ENCODE data around the gene CTSH. TPM values are rescaled to one million over a fixed set of nuclear protein-coding genes. Genes with fewer than 3 reads are reported as not detected.
"Not testable (repeated sequence)": the region's sequence is repeated elsewhere in the genome, so short reads cannot be mapped to it uniquely, and the experiment has no call there.

CTSH gene
- polyA plus RNA-seq, 1 donor (not counting 4 experiments of a cell fraction or from before 2014, with no cell fraction given): 23.0 TPM

DNA sequence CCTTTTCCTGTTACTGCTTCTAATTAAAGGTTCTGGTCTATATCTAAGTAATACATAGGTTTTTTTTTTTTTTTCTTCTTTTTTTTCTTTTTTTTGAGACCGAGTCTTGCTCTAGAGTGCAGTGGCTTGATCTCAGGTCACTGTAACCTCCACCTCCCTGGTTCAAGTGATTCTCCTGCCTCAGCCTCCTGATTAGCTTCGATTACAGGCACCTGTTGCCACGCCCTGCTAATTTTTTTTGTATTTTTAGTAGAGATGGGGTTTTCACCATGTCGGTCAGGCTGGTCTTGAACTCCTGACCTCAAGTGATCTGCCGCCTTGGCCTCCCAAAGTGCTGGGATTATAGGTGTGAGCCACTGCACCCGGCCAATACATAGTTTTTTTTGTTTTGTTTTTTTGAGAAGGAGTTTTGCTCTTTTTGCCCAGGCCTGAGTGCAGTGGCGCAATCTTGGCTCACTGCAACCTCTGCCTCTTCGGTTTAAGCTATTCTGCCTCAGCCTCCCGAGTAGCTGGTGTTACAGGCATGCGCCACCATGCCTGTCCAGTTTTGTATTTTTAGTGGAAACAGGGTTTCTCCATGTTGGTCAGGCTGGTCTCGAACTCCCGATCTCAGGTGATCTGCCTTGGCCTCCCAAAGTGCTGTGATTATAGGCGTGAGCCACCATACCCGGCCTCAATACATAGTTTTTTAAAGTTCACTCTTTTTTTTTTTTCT lies 43.9 kb downstream of the CTSH start:
- FAIRE-seq; DNase-seq (ENCODE audit: low read depth, low spot score); H3K4me1 ChIP-seq (ENCODE audit: control insufficient read depth, extremely low read depth, insufficient read depth, low read length); H4K20me1 ChIP-seq (ENCODE audit: control insufficient read depth, extremely low read depth, insufficient read depth, low read length); H2AFZ ChIP-seq (ENCODE audit: control insufficient read depth, low read length); H3K9me3 ChIP-seq (ENCODE audit: control insufficient read depth, low read depth, low read length); H3K27ac ChIP-seq (ENCODE audit: control insufficient read depth, insufficient read depth, low read length); H3K9ac ChIP-seq (ENCODE audit: control insufficient read depth, extremely low read depth, insufficient read depth, low read length); H3K4me2 ChIP-seq (ENCODE audit: control insufficient read depth, extremely low read depth, insufficient read depth, low read depth, low read length); H3K9me1 ChIP-seq (ENCODE audit: control insufficient read depth, extremely low read depth, insufficient read depth, low read length); H3K27me3 ChIP-seq (ENCODE audit: control insufficient read depth, extremely low read depth, insufficient read depth, low read length); H3K4me3 ChIP-seq (ENCODE audit: control insufficient read depth in 2 of 3, extremely low read depth in 1 of 3, insufficient read depth in 2 of 3, low read depth in 1 of 3, low read length in 3 of 3); dilution Hi-C loops (cut with MboI; ENCODE audit: extremely low pct_ligation_motif_present, low sequenced_read_pairs): not testable (repeated sequence)
- peaks cover 17 to 41% of the 10 kb centered on the region in 2 experiments for H3K36me3 ChIP-seq (ENCODE audit: control insufficient read depth in 2 of 2, extremely low read depth in 1 of 2, insufficient read depth in 2 of 2, low read length in 2 of 2)
- H3K79me2 ChIP-seq (ENCODE audit: control insufficient read depth, insufficient read depth, low read length): peaks cover 12% of the 10 kb centered on the region

DNA sequence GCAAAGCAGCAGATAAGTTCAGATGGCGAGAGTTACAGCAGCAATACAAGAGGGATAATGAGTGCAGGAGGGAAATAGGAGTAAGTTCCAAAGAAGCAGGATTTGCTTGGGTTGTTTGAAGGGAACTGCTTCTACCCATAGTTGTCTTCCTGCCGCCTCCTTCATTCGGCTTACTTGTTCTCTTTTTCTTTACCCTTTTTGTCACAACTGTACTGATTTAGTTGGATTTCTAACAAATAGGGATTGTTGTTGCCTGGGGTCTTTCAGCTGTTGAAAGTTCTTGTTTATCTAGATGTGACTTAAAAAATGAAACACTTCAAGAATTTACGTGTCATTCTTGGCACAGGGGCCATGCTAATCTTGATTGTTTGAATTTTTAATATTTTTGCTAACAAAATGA lies 46.3 kb downstream of the CTSH start:
- Histone ChIP-seq H3K27me3 (ENCODE audit: control insufficient read depth, extremely low read depth, insufficient read depth, low read length) (no peaks in the 10 kb centered on the region), H3K36me3 (ENCODE audit: control insufficient read depth in 2 of 2, extremely low read depth in 1 of 2, insufficient read depth in 2 of 2, low read length in 2 of 2) (peaks cover 17 to 51% of the 10 kb centered on the region in 2 experiments), H3K79me2 (ENCODE audit: control insufficient read depth, insufficient read depth, low read length) (peaks cover 17% of the 10 kb centered on the region), H3K4me3 (ENCODE audit: control insufficient read depth in 2 of 3, extremely low read depth in 1 of 3, insufficient read depth in 2 of 3, low read depth in 1 of 3, low read length in 3 of 3) (no peak overlapping the region), H4K20me1 (ENCODE audit: control insufficient read depth, extremely low read depth, insufficient read depth, low read length) (no peaks in the 10 kb centered on the region), H3K4me1 (ENCODE audit: control insufficient read depth, extremely low read depth, insufficient read depth, low read length) (no peaks in the 10 kb centered on the region), H2AFZ (ENCODE audit: control insufficient read depth, low read length) (no peak overlapping the region), H3K27ac (ENCODE audit: control insufficient read depth, insufficient read depth, low read length) (no peak overlapping the region), H3K9me1 (ENCODE audit: control insufficient read depth, extremely low read depth, insufficient read depth, low read length) (no peaks in the 10 kb centered on the region), H3K9me3 (ENCODE audit: control insufficient read depth, low read depth, low read length) (no peaks in the 10 kb centered on the region), H3K9ac (ENCODE audit: control insufficient read depth, extremely low read depth, insufficient read depth, low read length) (no peak overlapping the region), H3K4me2 (ENCODE audit: control insufficient read depth, extremely low read depth, insufficient read depth, low read depth, low read length) (no peak overlapping the region)
- no peak for TF ChIP-seq EZH2 (IDR thresholded peaks at IDR 0.05; ENCODE audit: low read length)
- TF ChIP-seq, protein P1, sequence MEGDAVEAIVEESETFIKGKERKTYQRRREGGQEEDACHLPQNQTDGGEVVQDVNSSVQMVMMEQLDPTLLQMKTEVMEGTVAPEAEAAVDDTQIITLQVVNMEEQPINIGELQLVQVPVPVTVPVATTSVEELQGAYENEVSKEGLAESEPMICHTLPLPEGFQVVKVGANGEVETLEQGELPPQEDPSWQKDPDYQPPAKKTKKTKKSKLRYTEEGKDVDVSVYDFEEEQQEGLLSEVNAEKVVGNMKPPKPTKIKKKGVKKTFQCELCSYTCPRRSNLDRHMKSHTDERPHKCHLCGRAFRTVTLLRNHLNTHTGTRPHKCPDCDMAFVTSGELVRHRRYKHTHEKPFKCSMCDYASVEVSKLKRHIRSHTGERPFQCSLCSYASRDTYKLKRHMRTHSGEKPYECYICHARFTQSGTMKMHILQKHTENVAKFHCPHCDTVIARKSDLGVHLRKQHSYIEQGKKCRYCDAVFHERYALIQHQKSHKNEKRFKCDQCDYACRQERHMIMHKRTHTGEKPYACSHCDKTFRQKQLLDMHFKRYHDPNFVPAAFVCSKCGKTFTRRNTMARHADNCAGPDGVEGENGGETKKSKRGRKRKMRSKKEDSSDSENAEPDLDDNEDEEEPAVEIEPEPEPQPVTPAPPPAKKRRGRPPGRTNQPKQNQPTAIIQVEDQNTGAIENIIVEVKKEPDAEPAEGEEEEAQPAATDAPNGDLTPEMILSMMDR (optimal IDR thresholded peaks at IDR 0.05 in 1 of 3, IDR thresholded peaks at IDR 0.05 in 1 of 3, conservative IDR thresholded peaks at IDR 0.05 in 1 of 3; ENCODE audit: extremely low read depth in 1 of 3, insufficient read depth in 2 of 3, low read length in 3 of 3): no peak
- dilution Hi-C loops (cut with MboI; ENCODE audit: extremely low pct_ligation_motif_present, low sequenced_read_pairs): no loop called here
- FAIRE-seq: no peak
- no peak for DNase-seq (ENCODE audit: low read depth, low spot score)

DNA sequence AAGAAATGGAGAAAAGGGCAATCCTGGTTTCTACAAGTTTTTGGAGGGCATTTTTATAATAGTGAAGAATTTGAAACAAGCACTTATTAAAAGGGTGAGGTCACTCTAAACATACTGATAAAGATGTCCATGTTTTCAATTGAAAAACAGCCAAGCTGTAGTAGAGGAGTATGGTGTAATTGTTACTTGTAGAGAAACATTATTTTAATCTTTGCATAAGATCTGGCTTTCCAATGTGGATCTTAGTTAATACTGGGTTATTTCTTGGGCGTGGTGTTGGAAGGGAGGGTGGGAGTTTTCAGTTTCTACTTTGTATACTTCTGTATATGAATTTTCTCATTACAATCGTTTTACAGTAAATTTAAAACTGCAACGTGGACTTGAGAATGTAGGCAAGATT lies 49.4 kb downstream of the CTSH start:
- Histone ChIP-seq H3K9me1 (ENCODE audit: control insufficient read depth, extremely low read depth, insufficient read depth, low read length) (no peaks in the 10 kb centered on the region), H3K27me3 (ENCODE audit: control insufficient read depth, extremely low read depth, insufficient read depth, low read length) (no peaks in the 10 kb centered on the region), H3K4me3 (ENCODE audit: control insufficient read depth in 2 of 3, extremely low read depth in 1 of 3, insufficient read depth in 2 of 3, low read depth in 1 of 3, low read length in 3 of 3) (no peak overlapping the region), H3K9me3 (ENCODE audit: control insufficient read depth, low read depth, low read length) (no peaks in the 10 kb centered on the region), H4K20me1 (ENCODE audit: control insufficient read depth, extremely low read depth, insufficient read depth, low read length) (peaks cover 2% of the 10 kb centered on the region), H3K79me2 (ENCODE audit: control insufficient read depth, insufficient read depth, low read length) (peaks cover 36% of the 10 kb centered on the region), H2AFZ (ENCODE audit: control insufficient read depth, low read length) (no peak overlapping the region), H3K9ac (ENCODE audit: control insufficient read depth, extremely low read depth, insufficient read depth, low read length) (no peak overlapping the region), H3K36me3 (ENCODE audit: control insufficient read depth in 2 of 2, extremely low read depth in 1 of 2, insufficient read depth in 2 of 2, low read length in 2 of 2) (peaks cover 18 to 60% of the 10 kb centered on the region in 2 experiments), H3K27ac (ENCODE audit: control insufficient read depth, insufficient read depth, low read length) (no peak overlapping the region), H3K4me1 (ENCODE audit: control insufficient read depth, extremely low read depth, insufficient read depth, low read length) (no peaks in the 10 kb centered on the region), H3K4me2 (ENCODE audit: control insufficient read depth, extremely low read depth, insufficient read depth, low read depth, low read length) (no peak overlapping the region)
- dilution Hi-C loops (cut with MboI; ENCODE audit: extremely low pct_ligation_motif_present, low sequenced_read_pairs): no loop called here
- no peak for TF ChIP-seq EZH2 (IDR thresholded peaks at IDR 0.05; ENCODE audit: low read length)
- TF ChIP-seq, protein P1 (optimal IDR thresholded peaks at IDR 0.05 in 1 of 3, IDR thresholded peaks at IDR 0.05 in 1 of 3, conservative IDR thresholded peaks at IDR 0.05 in 1 of 3; ENCODE audit: extremely low read depth in 1 of 3, insufficient read depth in 2 of 3, low read length in 3 of 3): no peak
- DNase-seq (ENCODE audit: low read depth, low spot score) (no peak), FAIRE-seq (no peak)

Data from keratinocyte (primary cell).